ENCODE results near the gene AP1S1. TPM values are rescaled to one million over a fixed set of nuclear protein-coding genes. Genes with fewer than 3 reads are reported as not detected.

The AP1S1 gene
- total and polyA plus RNA-seq, 2 donors (not counting 1 experiment from before 2014, with no cell fraction given), result 10.3 to 16.3 TPM

- H3K27ac ChIP-seq (ENCODE audit: low read length in 2 of 2), result no peak overlapping the region
- Mint-ChIP-seq H3K27ac (peak overlapping the region; percentile 20), H3K27me3 (peaks cover 80% of the 10 kb centered on the region), H3K4me1 (peaks cover 43% of the 10 kb centered on the region), H3K4me3 (peak overlapping the region; percentile 56), H3K9me3 (ENCODE audit: insufficient read depth) (no peaks in the 10 kb centered on the region)
- H3K9ac ChIP-seq (ENCODE audit: low read length), result no peak overlapping the region
- no peak overlapping the region for H3K4me3 ChIP-seq (ENCODE audit: control extremely low read depth in 1 of 5, extremely low read depth in 1 of 5, insufficient read depth in 1 of 5, low read depth in 2 of 5, low read length in 4 of 5)
- CTCF ChIA-PET, result interaction anchor here (0.9 to 1.3 kb wide), 3 partner anchors 8 to 284 kb away, joined by 3 to 7 read pairs (median 3); partner anchors contain the start of genes UFSP1 and VGF
- ATAC-seq (ENCODE audit: low read depth) (peak; percentile 46), DNase-seq (peak; percentile 69)
- no peak overlapping the region for H2AFZ ChIP-seq (ENCODE audit: insufficient read depth, low read depth, low read length, poor library complexity, severe bottlenecking)
- TF ChIP-seq, protein P1, sequence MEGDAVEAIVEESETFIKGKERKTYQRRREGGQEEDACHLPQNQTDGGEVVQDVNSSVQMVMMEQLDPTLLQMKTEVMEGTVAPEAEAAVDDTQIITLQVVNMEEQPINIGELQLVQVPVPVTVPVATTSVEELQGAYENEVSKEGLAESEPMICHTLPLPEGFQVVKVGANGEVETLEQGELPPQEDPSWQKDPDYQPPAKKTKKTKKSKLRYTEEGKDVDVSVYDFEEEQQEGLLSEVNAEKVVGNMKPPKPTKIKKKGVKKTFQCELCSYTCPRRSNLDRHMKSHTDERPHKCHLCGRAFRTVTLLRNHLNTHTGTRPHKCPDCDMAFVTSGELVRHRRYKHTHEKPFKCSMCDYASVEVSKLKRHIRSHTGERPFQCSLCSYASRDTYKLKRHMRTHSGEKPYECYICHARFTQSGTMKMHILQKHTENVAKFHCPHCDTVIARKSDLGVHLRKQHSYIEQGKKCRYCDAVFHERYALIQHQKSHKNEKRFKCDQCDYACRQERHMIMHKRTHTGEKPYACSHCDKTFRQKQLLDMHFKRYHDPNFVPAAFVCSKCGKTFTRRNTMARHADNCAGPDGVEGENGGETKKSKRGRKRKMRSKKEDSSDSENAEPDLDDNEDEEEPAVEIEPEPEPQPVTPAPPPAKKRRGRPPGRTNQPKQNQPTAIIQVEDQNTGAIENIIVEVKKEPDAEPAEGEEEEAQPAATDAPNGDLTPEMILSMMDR (IDR thresholded peaks at IDR 0.05), result no peak
- TF ChIP-seq EZH2 (IDR thresholded peaks at IDR 0.05; ENCODE audit: borderline replicate concordance, insufficient read depth, low read depth, low read length, poor library complexity, severe bottlenecking), result no peak
- peaks cover 54 to 58% of the 10 kb centered on the region in 2 donors for H3K4me1 ChIP-seq (ENCODE audit: control insufficient read depth in 2 of 2, insufficient read depth in 2 of 2, low read length in 2 of 2)
- POLR2A ChIA-PET, result interaction anchor here (0.6 to 0.7 kb wide), 2 partner anchors 30 to 73 kb away, joined by 3 to 8 read pairs; no protein-coding TSS in a partner anchor
- 5% methylated on average over 12 of the region's 16 CpGs for WGBS (ENCODE audit: insufficient coverage)
- H3K36me3 ChIP-seq (replicated peaks in 1 of 2; ENCODE audit: control extremely low read depth in 1 of 2, control insufficient read depth in 1 of 2, extremely low read depth in 1 of 2, insufficient read depth in 2 of 2, low read length in 1 of 2), result no peaks in the 10 kb centered on the region
- peaks cover 0 to 99% (median 79%) of the 10 kb centered on the region in 4 experiments for H3K27me3 ChIP-seq (replicated peaks in 1 of 4; ENCODE audit: control extremely low read depth in 1 of 4, control insufficient read depth in 3 of 4, insufficient read depth in 4 of 4, low read length in 3 of 4)
- peak overlapping the region; percentile 56 for H3K4me2 ChIP-seq (replicated peaks; ENCODE audit: low read depth, low read length, poor library complexity, severe bottlenecking)
- peaks cover 0 to 49% (median 1%) of the 10 kb centered on the region in 3 donors for H3K9me3 ChIP-seq (ENCODE audit: control extremely low read depth in 1 of 3, control insufficient read depth in 2 of 3, insufficient read depth in 1 of 3, low read length in 2 of 3)
- intact Hi-C loops (cut with micrococcal nuclease), result no loop called here
- no peaks in the 10 kb centered on the region for H4K20me1 ChIP-seq (ENCODE audit: control insufficient read depth, insufficient read depth, low read length, poor library complexity, severe bottlenecking)
- H3K79me2 ChIP-seq (ENCODE audit: control insufficient read depth, insufficient read depth, low read length), result no peaks in the 10 kb centered on the region
These were observed 19.5 kb downstream of the AP1S1 start for GRCh38 chr7:101173752-101174244.

GRCh38 chr7:101174322-101174854, 20.1 kb downstream of the AP1S1 start:
- H3K9me3 ChIP-seq (ENCODE audit: control extremely low read depth in 1 of 3, control insufficient read depth in 2 of 3, insufficient read depth in 1 of 3, low read length in 2 of 3), result peaks cover 0 to 46% (median 1%) of the 10 kb centered on the region in 3 donors
- POLR2A ChIA-PET, result interaction anchor here (0.6 to 0.9 kb wide), 3 partner anchors 12 to 72 kb away, joined by 3 to 8 read pairs (median 6); no protein-coding TSS in a partner anchor
- no peaks in the 10 kb centered on the region for H3K9me3 Mint-ChIP-seq (ENCODE audit: insufficient read depth)
- H4K20me1 ChIP-seq (ENCODE audit: control insufficient read depth, insufficient read depth, low read length, poor library complexity, severe bottlenecking), result no peaks in the 10 kb centered on the region
- no peak overlapping the region for H3K9ac ChIP-seq (ENCODE audit: low read length)
- peaks cover 57 to 59% of the 10 kb centered on the region in 2 donors for H3K4me1 ChIP-seq (ENCODE audit: control insufficient read depth in 2 of 2, insufficient read depth in 2 of 2, low read length in 2 of 2)
- no peak for DNase-seq
- H3K79me2 ChIP-seq (ENCODE audit: control insufficient read depth, insufficient read depth, low read length), result no peaks in the 10 kb centered on the region
- peak overlapping the region; percentile 56 for H3K4me3 Mint-ChIP-seq
- CTCF ChIA-PET, result interaction anchor here (0.7 to 3.2 kb wide), 4 partner anchors 17 to 1120 kb away, joined by 3 to 13 read pairs (median 5); partner anchors contain the start of gene UFSP1
- H3K27me3 Mint-ChIP-seq, result peaks cover 81% of the 10 kb centered on the region
- H3K36me3 ChIP-seq (replicated peaks in 1 of 2; ENCODE audit: control extremely low read depth in 1 of 2, control insufficient read depth in 1 of 2, extremely low read depth in 1 of 2, insufficient read depth in 2 of 2, low read length in 1 of 2), result no peaks in the 10 kb centered on the region
- no peak for ATAC-seq (ENCODE audit: low read depth)
- H2AFZ ChIP-seq (ENCODE audit: insufficient read depth, low read depth, low read length, poor library complexity, severe bottlenecking), result no peak overlapping the region
- peaks cover 44% of the 10 kb centered on the region for H3K4me1 Mint-ChIP-seq
- no peak overlapping the region for H3K4me3 ChIP-seq (ENCODE audit: control extremely low read depth in 1 of 5, extremely low read depth in 1 of 5, insufficient read depth in 1 of 5, low read depth in 2 of 5, low read length in 4 of 5)
- peak overlapping the region; percentile 56 for H3K4me2 ChIP-seq (replicated peaks; ENCODE audit: low read depth, low read length, poor library complexity, severe bottlenecking)
- H3K27me3 ChIP-seq (replicated peaks in 1 of 4; ENCODE audit: control extremely low read depth in 1 of 4, control insufficient read depth in 3 of 4, insufficient read depth in 4 of 4, low read length in 3 of 4), result peaks cover 0 to 98% (median 75%) of the 10 kb centered on the region in 4 experiments
- H3K27ac Mint-ChIP-seq, result no peak overlapping the region
- WGBS (ENCODE audit: insufficient coverage), result 7% methylated on average over 27 of the region's 28 CpGs
- no peak overlapping the region for H3K27ac ChIP-seq (ENCODE audit: low read length in 2 of 2)
- TF ChIP-seq EZH2 (IDR thresholded peaks at IDR 0.05; ENCODE audit: borderline replicate concordance, insufficient read depth, low read depth, low read length, poor library complexity, severe bottlenecking), result no peak
- TF ChIP-seq, protein P1 (IDR thresholded peaks at IDR 0.05), result no peak
- intact Hi-C loops (cut with micrococcal nuclease), result no loop called here
